Coronary artery (tissue), 2 donors: ENCODE data around the gene NFIB.
A peak's percentile ranks its signal among the peaks of the same experiment; 100 is the strongest.

Source experiments
- DNase-seq: peaks from one replicate; pipeline ENCODE4 v3.0.0-alpha.2; 2017; ENCODE audit warnings: low spot score
- H3K27ac ChIP-seq, 2 donors: fragments of 200-600 bp; sonication (generic); one replicate each; pipeline ENCODE4 v1.5.1; 2016 to 2019
- H3K4me3 ChIP-seq: fragments of 200-600 bp; sonication (generic); 2 replicates; pipeline ENCODE4 v1.5.1; 2016; ENCODE audit warnings: mild to moderate bottlenecking, moderate library complexity
- TF ChIP-seq, protein P1 (sequence below): fragments of 200-600 bp; sonication (generic); IDR thresholded peaks from one replicate; pipeline ENCODE4 v1.5.1; 2019; ENCODE audit warnings: antibody characterized with exemption

NFIB gene

DNA sequence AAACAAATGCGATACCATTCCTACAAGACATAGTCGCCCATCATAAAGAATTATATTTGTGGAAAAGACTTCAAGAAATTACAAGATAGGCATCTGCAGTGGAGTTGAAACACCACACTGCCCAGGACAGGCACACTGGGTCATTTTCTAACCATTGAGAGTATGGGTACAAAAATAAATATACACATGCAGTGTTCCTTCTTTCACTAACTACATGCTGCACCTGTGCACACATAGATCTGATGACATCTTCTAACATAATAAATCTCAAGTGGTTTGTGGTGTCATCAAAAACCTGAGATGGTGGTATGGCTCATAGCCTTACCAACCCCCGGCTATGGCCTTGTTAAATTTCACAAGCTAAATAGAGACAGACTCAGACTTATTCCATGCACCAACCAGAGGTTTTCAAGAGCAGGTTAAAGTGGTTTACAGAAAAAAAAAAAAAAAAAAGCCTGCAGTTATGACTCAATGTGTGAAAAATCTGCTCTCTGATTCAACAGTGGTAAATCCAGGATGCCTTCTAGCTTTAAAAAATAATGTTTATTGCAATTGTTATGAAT, 12.4 kb upstream of the NFIB start:
- TF ChIP-seq, protein P1, sequence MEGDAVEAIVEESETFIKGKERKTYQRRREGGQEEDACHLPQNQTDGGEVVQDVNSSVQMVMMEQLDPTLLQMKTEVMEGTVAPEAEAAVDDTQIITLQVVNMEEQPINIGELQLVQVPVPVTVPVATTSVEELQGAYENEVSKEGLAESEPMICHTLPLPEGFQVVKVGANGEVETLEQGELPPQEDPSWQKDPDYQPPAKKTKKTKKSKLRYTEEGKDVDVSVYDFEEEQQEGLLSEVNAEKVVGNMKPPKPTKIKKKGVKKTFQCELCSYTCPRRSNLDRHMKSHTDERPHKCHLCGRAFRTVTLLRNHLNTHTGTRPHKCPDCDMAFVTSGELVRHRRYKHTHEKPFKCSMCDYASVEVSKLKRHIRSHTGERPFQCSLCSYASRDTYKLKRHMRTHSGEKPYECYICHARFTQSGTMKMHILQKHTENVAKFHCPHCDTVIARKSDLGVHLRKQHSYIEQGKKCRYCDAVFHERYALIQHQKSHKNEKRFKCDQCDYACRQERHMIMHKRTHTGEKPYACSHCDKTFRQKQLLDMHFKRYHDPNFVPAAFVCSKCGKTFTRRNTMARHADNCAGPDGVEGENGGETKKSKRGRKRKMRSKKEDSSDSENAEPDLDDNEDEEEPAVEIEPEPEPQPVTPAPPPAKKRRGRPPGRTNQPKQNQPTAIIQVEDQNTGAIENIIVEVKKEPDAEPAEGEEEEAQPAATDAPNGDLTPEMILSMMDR, result no peak
- DNase-seq, result no peak
- Histone ChIP-seq H3K4me3 (peak overlapping the region; percentile 14), H3K27ac (peak overlapping the region; percentile 27 to 77)

DNA sequence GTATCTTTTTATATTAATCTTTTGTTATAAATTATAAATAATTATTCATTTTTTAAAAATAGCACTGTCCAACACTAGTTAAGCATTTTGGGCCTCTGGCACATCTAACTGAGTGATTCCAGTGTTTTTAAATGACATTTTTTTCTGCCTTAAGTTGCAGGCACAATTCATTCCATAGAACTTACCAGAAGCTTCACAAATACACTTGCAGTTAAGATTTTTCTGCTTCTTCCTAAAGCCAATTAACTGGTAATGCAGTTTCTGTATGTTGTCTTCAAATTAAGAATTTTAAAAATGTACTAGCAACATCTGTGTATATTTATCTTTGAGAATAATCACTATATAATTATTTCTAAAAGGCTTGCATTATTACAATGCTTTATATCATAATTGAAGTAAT, 11.2 kb upstream of the NFIB start:
- no peak for DNase-seq
- no peak overlapping the region for H3K27ac ChIP-seq
- H3K4me3 ChIP-seq, result no peak overlapping the region
- TF ChIP-seq, protein P1, result no peak

DNA sequence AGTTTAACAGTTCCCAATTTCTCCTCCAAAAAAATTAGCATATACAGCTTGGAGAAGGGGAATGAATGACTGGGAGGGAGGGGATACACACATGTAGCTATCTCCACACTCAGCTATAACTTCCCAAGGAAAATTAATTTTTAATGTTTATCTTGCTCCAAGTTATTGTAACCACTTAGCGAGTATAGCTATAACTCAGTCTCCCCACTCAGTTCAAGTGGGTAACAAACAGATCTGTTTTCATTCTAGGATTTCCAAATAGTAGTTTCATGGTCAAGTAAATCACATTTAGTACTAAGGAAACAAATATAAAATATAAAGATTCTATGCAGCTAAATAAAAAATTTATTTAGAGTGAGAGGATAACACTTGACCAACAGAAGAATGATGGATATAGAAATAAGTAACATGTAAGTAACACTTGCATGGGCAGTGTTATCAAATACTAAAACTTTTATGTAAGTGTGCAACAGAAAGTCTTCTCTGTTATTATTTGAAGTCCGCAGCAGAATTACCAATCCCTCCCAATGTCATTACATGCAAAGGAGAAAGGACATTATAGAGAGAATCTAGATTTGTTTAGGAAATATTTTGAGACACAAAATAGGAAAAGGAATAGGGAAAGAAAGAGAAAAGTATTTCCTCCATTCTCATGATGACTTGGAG, 10.2 kb upstream of the NFIB start:
- Histone ChIP-seq H3K27ac (peak overlapping the region; percentile 98 to 100), H3K4me3 (peak overlapping the region; percentile 95)
- TF ChIP-seq, protein P1, result no peak
- DNase-seq, result no peak

DNA sequence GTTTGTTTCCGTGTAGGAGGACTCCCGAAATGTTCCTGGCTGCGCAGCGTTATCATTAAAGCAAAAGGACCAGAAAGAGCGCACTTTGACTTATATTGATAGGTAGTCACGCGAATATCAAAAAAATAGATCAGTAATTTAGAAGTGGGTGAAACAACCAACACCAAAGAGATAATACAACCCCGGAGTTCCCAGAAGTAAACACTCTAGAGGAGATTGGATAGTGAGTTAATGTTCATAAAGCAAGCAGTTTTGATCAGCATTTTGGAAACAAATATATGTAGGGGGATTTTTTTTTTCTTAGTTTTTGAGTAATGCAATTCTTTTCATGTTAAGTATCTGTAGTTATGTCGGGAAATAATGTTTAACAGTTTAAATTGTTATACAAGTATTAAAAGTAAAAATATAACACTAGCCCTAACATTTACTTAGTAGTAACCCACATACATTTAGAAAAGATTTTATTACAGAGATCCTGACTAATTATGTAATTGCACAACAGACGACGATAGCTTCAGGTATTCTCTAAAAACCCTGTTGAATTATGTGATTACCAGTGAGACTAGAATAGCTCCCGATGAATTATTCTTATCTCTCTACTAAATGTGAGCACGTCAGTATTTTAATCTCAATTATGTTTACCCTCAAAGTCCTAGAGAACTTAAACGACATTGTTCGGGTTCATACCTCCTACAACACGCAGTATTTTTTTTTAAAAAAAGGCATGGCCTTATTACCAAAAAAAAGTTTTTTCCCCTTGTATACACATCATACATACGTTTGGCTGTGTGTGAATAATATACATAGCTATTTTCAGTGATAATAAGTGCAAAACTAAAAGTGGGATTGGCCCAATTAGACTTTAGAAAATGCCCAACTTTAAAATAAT, 9.4 kb upstream of the NFIB start:
- DNase-seq, result no peak
- H3K4me3 ChIP-seq, result peak overlapping the region; percentile 95
- peak overlapping the region; percentile 98 to 100 for H3K27ac ChIP-seq
- TF ChIP-seq, protein P1, result no peak

DNA sequence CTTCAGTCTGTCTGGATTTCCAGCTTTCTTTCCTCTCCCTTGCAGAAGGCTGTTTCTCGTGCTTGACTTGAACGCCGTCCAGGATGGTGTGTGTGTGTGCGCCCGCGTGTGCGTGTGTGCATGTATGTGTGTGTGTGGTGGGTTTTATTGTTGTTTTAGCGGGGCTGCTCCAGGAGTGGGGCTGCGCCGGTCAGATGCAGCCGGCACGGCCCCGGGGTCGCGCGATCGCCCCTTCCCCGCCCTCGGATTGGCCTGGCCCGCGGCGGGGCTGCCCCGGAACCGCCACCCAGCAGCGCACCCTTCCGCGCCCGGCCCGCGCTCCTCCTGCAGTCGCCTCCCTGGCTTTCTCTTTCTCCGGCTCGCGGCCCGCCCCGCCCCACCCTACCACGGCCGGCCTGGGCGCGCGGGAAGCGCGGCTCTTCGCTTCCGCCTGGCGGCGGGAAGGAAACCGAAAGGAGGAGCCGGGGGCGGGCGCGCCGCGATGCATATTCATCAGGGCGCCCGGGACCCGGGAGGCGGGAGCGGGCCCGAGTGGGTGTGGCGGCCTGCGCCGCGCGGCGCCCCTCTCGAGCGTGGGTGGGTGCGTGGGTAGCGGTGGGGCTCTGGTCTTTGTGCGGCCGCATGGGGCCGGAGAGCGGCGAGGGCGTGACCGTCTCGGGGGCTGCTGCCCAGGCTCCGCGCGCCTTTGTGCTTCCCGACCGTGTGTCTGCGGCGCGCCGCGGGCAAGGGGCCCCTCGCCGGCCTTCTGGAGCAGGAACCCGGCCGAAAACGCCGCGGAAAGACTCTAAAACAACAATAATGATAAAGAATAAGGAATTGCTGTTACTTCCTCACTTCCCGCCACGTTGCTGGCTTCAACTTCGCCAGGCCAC, 8.5 kb upstream of the NFIB start:
- Histone ChIP-seq H3K27ac (peak overlapping the region; percentile 98 to 100), H3K4me3 (peak overlapping the region; percentile 95)
- peak; percentile 95 for DNase-seq
- TF ChIP-seq, protein P1, result peak; percentile 40

DNA sequence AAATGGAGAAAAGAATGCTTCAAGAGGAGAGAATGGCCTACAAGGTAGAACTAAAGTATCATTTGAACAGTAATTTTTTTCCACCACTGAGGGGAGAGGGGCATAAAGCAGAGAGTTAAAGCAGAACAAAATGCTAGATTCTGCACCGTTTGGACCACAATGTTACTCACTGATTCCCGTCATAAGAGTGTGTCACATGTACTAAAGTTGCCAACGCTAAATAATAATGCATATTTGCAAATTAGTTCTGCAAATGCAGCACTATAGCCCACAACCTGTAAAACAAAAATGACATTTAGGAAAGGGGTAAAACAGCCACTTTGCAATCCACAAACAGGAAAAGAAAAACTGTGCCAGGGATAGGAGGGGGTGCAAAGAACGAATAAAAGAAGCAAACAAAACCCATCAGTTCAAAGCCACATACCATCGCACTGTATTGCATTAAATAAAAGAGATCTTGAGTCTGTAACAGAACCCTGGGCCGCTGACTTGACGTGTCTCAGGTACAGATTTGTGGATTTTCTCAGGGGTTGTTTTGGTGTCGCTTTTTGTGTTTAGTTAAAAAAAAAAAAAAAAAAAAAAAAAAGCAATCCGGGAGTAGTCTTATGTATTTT, 7.7 kb upstream of the NFIB start:
- TF ChIP-seq, protein P1, result no peak
- Histone ChIP-seq H3K27ac (peak overlapping the region; percentile 98 to 100), H3K4me3 (peak overlapping the region; percentile 95)
- no peak for DNase-seq
